ENCODE data around the gene NEK8.
"Not testable (repeated sequence)": the region's sequence is repeated elsewhere in the genome, so short reads cannot be mapped to it uniquely, and the experiment has no call there.

The NEK8 gene

GRCh38 chr17:28710861-28711722 lies 17.5 kb upstream of the NEK8 start:
- DNase-seq (ENCODE audit: low spot score) = peak; percentile 88

GRCh38 chr17:28711723-28712031 lies 16.9 kb upstream of the NEK8 start, which contains the start of gene PROCA1:
TSS of gene PROCA1 (minus strand) at chr17:28711888. CDS start at chr17:28711660, 228 bp downstream.
- DNase-seq (ENCODE audit: low spot score) = no peak

- peak; percentile 63 for DNase-seq (ENCODE audit: low spot score)
Measured at GRCh38 chr17:28712032-28712704, 16.4 kb upstream of the NEK8 start.

DNA sequence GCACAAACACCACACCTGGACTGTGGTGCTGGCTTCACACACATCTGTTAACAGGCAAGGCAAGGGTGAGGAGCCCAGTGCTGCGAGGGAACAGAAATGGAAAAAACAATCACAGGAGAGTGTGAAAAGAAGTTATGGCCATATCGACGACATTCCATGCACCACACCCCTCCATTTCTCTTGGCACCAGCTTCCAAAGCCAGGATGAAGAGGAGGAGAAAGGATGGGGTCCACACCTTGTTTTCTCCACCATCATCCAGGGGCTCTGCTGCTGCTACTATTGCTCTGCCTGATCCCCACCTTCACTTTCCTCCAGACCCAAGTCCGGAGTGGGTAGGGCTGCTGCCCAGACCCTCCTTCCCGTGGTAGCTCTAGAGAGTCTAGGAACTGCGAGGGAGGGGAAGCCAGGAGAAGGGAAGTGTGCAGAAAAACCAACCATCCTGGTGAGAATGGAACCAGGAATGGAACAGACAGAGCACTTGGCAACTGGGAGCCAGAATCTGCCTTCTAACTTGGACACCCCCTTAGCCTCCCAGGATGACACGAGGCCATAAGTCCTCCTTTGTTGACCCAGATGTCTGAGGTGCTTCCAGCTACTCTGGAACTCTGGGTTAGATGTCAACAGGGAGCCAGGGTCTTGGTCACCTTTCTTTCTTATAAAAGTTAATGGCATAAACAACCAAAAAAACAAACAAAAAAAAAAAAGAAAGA lies 15.7 kb upstream of the NEK8 start:
- no peak for DNase-seq (ENCODE audit: low spot score)

DNA sequence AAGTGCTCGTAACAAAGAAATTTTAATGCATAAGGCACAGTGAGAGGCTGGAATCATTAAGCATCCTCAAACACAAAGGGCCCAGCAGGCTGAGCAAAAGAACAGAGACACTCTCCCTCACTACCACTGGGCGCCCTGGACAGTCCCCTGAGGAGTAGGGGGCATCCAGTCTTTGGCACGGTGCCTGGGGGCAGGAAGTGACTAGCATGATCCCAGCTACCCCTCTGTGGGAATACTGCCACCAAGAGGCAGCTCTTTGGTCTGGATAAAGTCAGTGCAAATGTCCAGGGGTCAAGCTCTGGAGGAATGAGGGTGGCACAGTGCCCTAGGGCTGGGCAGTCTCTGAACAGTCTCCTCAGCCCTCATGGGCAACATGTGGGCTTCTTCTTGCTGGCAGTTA lies 14.3 kb upstream of the NEK8 start:
- no peak for DNase-seq (ENCODE audit: low spot score)

DNA sequence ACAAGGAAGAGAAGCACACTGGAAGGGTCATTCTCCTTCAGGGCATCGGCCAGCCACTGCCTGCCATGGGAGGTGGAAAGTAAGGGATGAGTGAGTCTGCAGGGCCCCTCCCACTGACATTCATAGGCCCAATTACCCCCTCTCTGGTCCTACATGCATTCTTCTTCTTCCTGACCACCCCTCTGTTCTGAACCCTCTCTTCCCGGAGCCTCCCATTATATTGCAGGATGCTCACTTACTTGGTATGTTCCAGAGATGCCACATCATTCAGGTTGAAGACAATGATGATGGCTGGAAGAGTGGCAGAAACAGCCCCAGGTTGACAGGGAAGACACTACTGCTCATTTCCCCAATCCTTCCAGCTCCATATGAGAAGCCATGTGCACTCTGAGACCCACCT lies 13.4 kb upstream of the NEK8 start:
- DNase-seq (ENCODE audit: low spot score) = no peak

- no peak for DNase-seq (ENCODE audit: low spot score)
Measured at GRCh38 chr17:28716740-28717577, 11.6 kb upstream of the NEK8 start.

DNA sequence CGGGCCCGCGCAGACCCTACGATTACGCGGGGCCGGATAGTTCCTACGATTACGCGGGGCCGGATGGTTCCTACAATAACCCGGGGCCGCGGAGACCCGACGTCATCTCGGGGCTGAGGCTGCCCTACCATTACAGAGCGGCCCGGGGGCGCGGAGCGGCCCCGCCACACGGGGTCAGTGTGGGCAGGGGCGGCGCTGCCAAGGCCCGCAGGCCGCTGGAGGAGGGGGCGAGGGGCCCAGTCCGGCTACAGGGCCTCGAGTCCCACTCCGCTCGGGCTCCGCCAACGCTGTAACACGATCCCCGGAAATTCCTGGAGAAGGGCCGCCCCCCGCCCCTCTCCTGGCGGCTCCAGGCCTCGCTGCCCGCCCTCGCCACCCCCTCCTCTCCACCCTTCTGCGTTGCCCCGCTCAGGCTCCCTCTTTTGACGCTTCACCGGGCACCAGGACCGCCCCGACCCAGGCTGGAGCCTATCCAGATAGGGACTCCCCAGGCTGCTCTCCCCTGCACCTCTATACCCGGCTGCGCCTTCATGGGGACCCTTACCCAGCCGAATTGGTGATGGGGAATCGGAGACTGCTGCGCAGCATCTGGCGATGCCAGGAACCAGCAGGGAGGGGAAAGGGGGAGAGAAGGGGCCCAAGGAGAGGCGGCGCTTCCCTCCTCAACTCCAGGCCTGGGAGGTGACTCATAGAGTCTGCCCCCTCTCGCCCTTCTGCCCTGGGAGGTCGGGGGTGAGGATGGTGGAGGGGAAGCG lies 10.8 kb upstream of the NEK8 start, which contains the start of gene RAB34:
RAB34 (minus strand) TSS at position 291 of the 755 bp plus-strand sequence. CDS start 602 bp downstream, outside the sequence.
- no peak for DNase-seq (ENCODE audit: low spot score)

DNA sequence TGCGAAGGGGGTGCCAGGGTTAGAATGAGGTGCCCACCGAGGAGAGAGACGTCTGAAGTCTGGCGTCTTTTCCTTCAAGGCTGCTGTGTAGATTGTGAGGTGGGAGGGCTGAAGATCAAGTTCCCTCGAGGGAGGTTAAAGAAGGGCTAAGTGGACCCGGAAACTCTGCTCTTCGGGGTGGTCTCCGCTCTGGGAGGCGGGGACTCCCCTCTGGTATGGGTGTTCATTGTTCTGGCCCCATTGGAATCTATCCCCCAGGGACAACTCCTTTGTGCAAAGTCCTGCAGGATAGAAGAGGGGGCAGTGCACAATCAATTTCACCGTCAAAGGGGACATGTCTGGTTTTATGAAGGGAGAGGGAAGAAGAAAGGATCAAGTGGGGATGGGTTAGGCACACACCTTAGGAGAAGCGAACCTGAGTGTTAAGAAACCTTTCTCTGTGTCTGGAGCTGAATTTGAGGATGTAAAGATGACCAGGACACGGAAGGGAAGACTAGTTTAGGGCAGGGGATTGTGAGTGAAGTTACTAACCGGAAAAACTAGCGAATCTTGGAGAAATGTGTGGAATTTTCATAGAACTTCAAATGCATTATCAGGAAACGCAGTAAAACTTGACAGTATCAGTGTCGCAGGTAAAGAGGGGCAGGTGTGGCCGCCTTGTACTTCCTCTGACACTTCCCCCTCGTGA lies 10.1 kb upstream of the NEK8 start:
- no peak for DNase-seq (ENCODE audit: low spot score)

GRCh38 chr17:28719021-28719433 lies 9.6 kb upstream of the NEK8 start:
- no peak for DNase-seq (ENCODE audit: low spot score)

DNA sequence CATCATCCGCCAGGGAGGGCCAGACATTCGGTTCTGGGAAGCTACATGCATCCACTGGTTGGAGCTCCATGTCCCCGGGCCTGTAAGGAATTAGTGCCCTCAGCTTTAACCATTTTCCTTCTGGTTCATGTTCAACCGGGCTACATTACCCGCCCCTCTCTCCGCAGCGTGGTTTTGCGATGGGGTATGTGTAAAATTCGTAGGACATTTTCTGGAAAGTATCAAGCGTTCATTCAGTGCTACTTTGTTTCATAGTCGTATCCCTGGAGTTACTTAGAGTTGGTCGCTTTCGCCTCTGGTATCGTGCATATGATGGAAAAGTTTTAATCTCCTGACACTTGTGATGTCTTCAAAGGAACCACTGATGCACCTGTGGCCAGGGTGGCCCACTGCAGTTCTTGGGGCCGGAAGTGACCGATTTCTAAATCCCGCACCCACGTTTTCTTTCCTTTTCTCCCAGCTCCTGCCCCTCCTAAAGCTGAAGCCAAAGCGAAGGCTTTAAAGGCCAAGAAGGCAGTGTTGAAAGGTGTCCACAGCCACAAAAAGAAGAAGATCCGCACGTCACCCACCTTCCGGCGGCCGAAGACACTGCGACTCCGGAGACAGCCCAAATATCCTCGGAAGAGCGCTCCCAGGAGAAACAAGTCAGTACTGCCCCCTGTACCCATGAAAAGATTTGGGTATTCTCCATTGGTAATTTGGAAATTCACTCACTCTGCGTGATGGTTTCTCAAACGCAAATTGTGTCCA lies 8.2 kb upstream of the NEK8 start:
- DNase-seq (ENCODE audit: low spot score) = no peak

- DNase-seq (ENCODE audit: low spot score) = not testable (repeated sequence)
Measured at GRCh38 chr17:28720997-28721329, 7.6 kb upstream of the NEK8 start.

DNA sequence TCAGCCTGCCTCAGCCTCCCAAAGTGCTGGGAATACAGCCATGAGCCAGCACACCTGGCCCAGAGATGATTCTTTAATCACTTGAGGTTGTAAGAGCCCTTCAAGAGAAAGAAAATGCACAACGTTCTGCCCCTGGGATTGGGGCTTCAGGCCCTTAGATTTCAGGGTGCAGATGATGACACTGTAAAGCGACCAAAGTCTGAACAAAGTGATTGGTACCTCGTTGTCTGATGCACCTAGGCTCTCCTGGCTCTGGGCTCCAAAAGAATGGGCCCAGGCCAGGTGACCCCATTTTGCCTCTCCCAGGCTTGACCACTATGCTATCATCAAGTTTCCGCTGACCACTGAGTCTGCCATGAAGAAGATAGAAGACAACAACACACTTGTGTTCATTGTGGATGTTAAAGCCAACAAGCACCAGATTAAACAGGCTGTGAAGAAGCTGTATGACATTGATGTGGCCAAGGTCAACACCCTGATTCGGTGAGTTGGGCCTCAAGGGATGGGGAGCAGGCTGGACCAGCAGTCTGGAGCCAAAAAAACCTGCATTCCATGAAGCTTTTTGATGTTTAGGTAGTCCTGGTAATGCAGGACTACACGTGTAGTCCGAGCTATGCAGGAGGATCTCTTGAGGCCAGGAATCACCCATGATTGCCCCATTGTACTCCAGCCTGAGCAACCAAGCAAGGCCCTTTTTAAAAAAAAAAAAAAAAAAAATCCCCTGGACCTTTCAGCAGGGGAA lies 6.0 kb upstream of the NEK8 start:
- no peak for DNase-seq (ENCODE audit: low spot score)

GRCh38 chr17:28723159-28723835 lies 5.3 kb upstream of the NEK8 start:
- no peak for DNase-seq (ENCODE audit: low spot score)

DNA sequence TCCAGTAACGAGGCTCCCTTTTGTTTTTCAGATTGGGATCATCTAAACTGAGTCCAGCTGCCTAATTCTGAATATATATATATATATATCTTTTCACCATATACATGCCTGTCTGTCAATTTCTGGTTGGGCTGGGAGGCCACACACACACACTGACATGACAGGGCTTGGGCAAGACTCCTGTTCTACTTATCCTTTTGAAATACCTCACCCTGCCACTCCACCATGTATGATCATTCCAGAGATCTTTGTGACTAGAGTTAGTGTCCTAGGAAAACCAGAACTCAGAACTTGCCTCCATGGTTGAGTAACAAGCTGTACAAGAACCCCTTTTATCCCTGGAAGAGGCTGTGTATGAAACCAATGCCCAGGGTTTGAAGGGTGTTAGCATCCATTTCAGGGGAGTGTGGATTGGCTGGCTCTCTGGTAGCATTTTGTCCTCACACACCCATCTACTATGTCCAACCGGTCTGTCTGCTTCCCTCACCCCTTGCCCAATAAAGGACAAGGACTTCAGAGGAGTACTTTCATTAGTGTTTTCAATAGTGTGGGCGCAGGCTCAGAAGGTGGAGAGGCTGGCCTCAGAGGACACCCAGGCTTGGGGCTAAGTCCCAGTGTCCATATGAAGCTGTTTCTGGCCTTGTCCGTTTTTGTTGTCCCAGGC lies 4.6 kb upstream of the NEK8 start:
- DNase-seq (ENCODE audit: low spot score) = not testable (repeated sequence)

DNA sequence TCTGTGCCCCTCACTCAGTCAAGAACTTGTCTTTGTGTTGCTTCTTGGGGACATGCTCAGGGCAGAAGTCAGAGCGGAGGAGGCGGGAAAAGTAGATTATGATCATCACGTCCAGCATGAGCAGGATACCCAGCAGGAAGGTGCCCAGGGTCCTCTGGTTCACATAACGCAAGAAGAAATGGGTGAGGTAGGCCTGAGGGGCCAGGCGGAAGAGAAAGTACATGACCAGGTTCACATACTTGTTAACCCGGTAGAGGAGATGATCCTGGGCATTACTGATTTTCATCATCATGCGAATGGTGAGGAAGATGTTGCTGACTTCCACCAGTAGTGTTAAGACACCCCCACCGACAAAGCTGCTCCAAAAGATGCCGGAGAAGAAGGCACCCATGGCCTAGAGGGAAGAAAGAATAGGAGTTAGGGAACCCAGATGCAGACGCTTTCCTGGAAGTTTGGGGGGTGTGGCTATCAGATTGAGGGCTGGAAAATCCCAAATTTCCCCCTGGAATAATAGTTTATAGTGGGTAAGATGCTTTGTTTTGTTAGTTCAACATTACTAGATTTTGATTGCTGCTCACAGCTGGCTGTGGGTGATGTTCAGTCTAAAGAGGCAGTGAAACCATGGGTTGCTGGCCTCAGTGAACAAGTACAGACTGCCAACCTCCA lies 4.0 kb upstream of the NEK8 start:
- DNase-seq (ENCODE audit: low spot score) = no peak

DNA sequence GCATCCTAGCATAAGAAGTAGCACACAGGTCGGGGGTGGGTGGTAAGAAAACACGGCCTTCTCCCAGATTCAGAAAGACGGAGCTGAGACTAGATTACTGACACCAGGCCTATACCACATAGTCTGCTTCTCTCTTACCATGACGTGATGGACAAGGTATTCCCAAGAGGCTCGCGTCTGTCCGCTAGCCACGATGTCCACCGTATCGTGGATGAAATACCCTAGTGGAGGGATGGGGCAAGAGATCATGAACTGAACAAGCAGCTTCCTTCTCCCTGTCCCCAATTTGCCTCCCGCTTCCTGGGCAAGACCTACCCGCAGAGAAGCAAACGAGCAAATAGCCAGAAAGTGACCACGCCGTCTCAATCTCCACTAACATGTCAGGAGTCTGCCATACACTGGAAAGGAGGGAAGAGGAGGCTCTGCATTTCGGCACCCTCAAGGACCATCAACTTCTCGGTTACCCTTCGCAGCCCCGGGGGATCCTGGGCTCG lies 3.4 kb upstream of the NEK8 start:
- DNase-seq (ENCODE audit: low spot score) = no peak

All from CD4-positive, alpha-beta T cell treated with Interleukin-6 at 100 ng/mL for 8 hours (primary cell).